Measurements from ENCODE around the gene CADM3. TPM values are rescaled to one million over a fixed set of nuclear protein-coding genes. Genes with fewer than 3 reads are reported as not detected.

The CADM3 gene
- total and polyA plus RNA-seq, 2 donors (not counting 3 experiments of a cell fraction or from before 2014, with no cell fraction given): 2.7 to 6.0 TPM

GRCh38 chr1:159247266-159247665 is 75.9 kb downstream of the CADM3 start:
- Histone ChIP-seq H3K4me1 (ENCODE audit: control insufficient read depth, extremely low read depth, insufficient read depth, low read length) (no peaks in the 10 kb centered on the region), H3K9me3 (replicated peaks; ENCODE audit: control insufficient read depth, insufficient read depth, low read length) (no peaks in the 10 kb centered on the region), H3K36me3 (ENCODE audit: control insufficient read depth in 2 of 2, extremely low read depth in 1 of 2, insufficient read depth in 2 of 2, low read length in 2 of 2) (no peaks in the 10 kb centered on the region), H4K20me1 (replicated peaks; ENCODE audit: control insufficient read depth, extremely low read depth, insufficient read depth, low read length) (no peaks in the 10 kb centered on the region), H3K79me2 (ENCODE audit: control insufficient read depth, insufficient read depth, low read length) (no peaks in the 10 kb centered on the region), H3K4me2 (ENCODE audit: insufficient read depth, low read length) (no peak overlapping the region), H3K4me3 (replicated peaks in 1 of 3; ENCODE audit: insufficient read depth in 1 of 3, low read depth in 1 of 3, low read length in 3 of 3) (no peak overlapping the region), H2AFZ (ENCODE audit: low read depth, low read length) (no peak overlapping the region), H3K27me3 (ENCODE audit: control insufficient read depth in 2 of 2, insufficient read depth in 2 of 2, low read length in 2 of 2) (no peaks in the 10 kb centered on the region), H3K9ac (replicated peaks; ENCODE audit: extremely low read depth, insufficient read depth, low read length) (no peak overlapping the region), H3K9me1 (replicated peaks; ENCODE audit: control insufficient read depth, extremely low read depth, insufficient read depth, low read length) (no peaks in the 10 kb centered on the region), H3K27ac (ENCODE audit: insufficient read depth, low read depth, low read length) (no peak overlapping the region)
- intact Hi-C loops (cut with micrococcal nuclease): no loop called here
- DNase-seq (ENCODE audit: low read depth, low spot score) (no peak), FAIRE-seq (no peak)
- TF ChIP-seq FOS (IDR thresholded peaks at IDR 0.05; ENCODE audit: borderline replicate concordance, insufficient read depth, low read length) (no peak), POLR2AphosphoS5 (IDR thresholded peaks at IDR 0.05; ENCODE audit: insufficient read depth, low read depth, low read length) (no peak), GATA2 (IDR thresholded peaks at IDR 0.05; ENCODE audit: insufficient read depth, insufficient read length, low read depth, low read length) (no peak), POLR2A (IDR thresholded peaks at IDR 0.05; ENCODE audit: low read depth, low read length) (no peak), EZH2 (IDR thresholded peaks at IDR 0.05; ENCODE audit: borderline replicate concordance, low read depth, low read length, severe bottlenecking) (no peak), JUN (IDR thresholded peaks at IDR 0.05; ENCODE audit: borderline replicate concordance, insufficient read depth, insufficient read length, low read depth) (no peak), CTCF (IDR thresholded peaks at IDR 0.05; ENCODE audit: extremely low read depth in 1 of 2, insufficient read depth in 1 of 2, low read depth in 1 of 2, low read length in 2 of 2) (no peak), MYC (IDR thresholded peaks at IDR 0.05; ENCODE audit: low read depth, low read length) (no peak)
- TF ChIP-seq, protein P1, sequence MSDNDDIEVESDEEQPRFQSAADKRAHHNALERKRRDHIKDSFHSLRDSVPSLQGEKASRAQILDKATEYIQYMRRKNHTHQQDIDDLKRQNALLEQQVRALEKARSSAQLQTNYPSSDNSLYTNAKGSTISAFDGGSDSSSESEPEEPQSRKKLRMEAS (IDR thresholded peaks at IDR 0.05; ENCODE audit: insufficient read depth, insufficient read length): no peak
- CTCF ChIA-PET: interaction anchor here (0.6 to 1.6 kb wide), 2 partner anchors 33 to 543 kb away, joined by 3 to 4 read pairs; no protein-coding TSS in a partner anchor
- dilution Hi-C loops (cut with MboI; ENCODE audit: extremely low pct_ligation_motif_present, low sequenced_read_pairs): no loop called here
- POLR2A ChIA-PET: no interaction called here
- BruUV-seq (replicated peaks): no TSS peak
